K562 (cell line): ENCODE measurements around the gene ERP27. TPM values are rescaled to one million over a fixed set of nuclear protein-coding genes. Genes with fewer than 3 reads are reported as not detected.
A peak's percentile ranks its signal among the peaks of the same experiment; 100 is the strongest.

Experiments used
- ATAC-seq: fragments of 200-7000 bp; cut with Tn5 transposase; 3 replicates; pipeline ENCODE4 v1.9.1; 2020; ENCODE audit warnings: moderate library complexity
- BruUV-seq: library from RNA; stranded (reverse); fragments of 400-500 nt; replicated peaks from 2 replicates; lab custom pipeline; 2021; lab: Mats Ljungman, UMichigan
- CTCF ChIA-PET: fragments of 300-600 bp; formaldehyde crosslinking; extraction: SDS; loops from one replicate; lab custom pipeline; 2021; ENCODE audit warnings: low intra/inter-chr PET ratio; lab: Yijun Ruan, JAX
- POLR2A ChIA-PET: fragments of 300-600, 350-650 bp; sonication (Branson Sonifier 250); formaldehyde crosslinking; extraction: SDS; loops from one replicate; lab custom pipeline; 2021; ENCODE audit warnings: antibody characterized with exemption, inconsistent platforms; lab: Yijun Ruan, JAX
- DNase-seq, 4 experiments: peaks; one replicate each; pipeline versions ENCODE4 v3.0.0 to v3.0.0-alpha.2; 2011 to 2018; ENCODE audit warnings: low spot score in 3 of 4, mixed read lengths in 3 of 4; ENCODE audit errors: extremely low read depth in 1 of 4
- FAIRE-seq: peaks from 2 replicates; lab custom pipeline; 2011; peaks lifted over from hg19 to GRCh38; lab: Jason Lieb, UNC
- H2AFZ ChIP-seq: 2 replicates; pipeline ENCODE4 v1.6.0; 2011; ENCODE audit warnings: low read depth, low read length, control low read depth, inconsistent platforms
- H3K27ac ChIP-seq: fragments of 200-600 bp; 3 replicates; pipeline ENCODE4 v1.8.0; 2011; ENCODE audit warnings: low read depth, mild to moderate bottlenecking, control low read depth, inconsistent platforms, low read length, moderate library complexity, mixed read lengths; ENCODE audit errors: extremely low read depth
- H3K27me3 ChIP-seq, 2 experiments: fragments of 300-600 bp in 1 of 2; 2 replicates in 1 of 2; 3 replicates in 1 of 2; pipeline versions ENCODE4 v1.6.0 to v1.8.0; 2011; ENCODE audit warnings: inconsistent platforms in 2 of 2, low read length in 2 of 2, mild to moderate bottlenecking in 1 of 2, mixed read lengths in 1 of 2, moderate library complexity in 1 of 2; ENCODE audit not compliant: control insufficient read depth in 2 of 2, insufficient read depth in 2 of 2
- H3K36me3 ChIP-seq: fragments of 300-600 bp; 3 replicates; pipeline ENCODE4 v1.8.0; 2011; ENCODE audit warnings: mild to moderate bottlenecking, low read length, inconsistent platforms; ENCODE audit not compliant: control insufficient read depth, insufficient read depth
- H3K4me1 ChIP-seq, 2 experiments: fragments of 200-600 bp in 1 of 2; replicated peaks in 1 of 2; 2 replicates in 1 of 2; 3 replicates in 1 of 2; pipeline versions ENCODE4 v1.5.1 to v1.8.0; 2011; ENCODE audit warnings: inconsistent platforms in 2 of 2, low read length in 2 of 2, mild to moderate bottlenecking in 1 of 2, mixed read lengths in 1 of 2, moderate library complexity in 1 of 2; ENCODE audit not compliant: control insufficient read depth in 2 of 2, insufficient read depth in 2 of 2
- H3K4me2 ChIP-seq: 2 replicates; pipeline ENCODE4 v1.6.1; 2011; ENCODE audit warnings: low read length, control low read depth, inconsistent platforms, mixed read lengths; ENCODE audit not compliant: insufficient read depth
- H3K4me3 ChIP-seq: fragments of 200-600 bp; sonication (generic), shearing (Covaris generic); 2 replicates; pipeline ENCODE4 v1.5.1; 2016; ENCODE audit warnings: control low read depth, inconsistent platforms
- H3K79me2 ChIP-seq: fragments of 200-600 bp; 3 replicates; pipeline ENCODE4 v1.8.0; 2011; ENCODE audit warnings: low read length, inconsistent platforms; ENCODE audit not compliant: control insufficient read depth, insufficient read depth
- H3K9ac ChIP-seq, 2 experiments: 2 replicates each; pipeline versions ENCODE4 v1.6.0 to v1.6.1; 2011; ENCODE audit warnings: low read depth in 2 of 2, low read length in 2 of 2, control low read depth in 1 of 2, inconsistent platforms in 1 of 2, mild to moderate bottlenecking in 1 of 2, mixed read lengths in 1 of 2; ENCODE audit not compliant: insufficient read depth in 1 of 2
- H3K9me1 ChIP-seq: one replicate; pipeline ENCODE4 v1.6.0; 2011; ENCODE audit warnings: inconsistent platforms, mild to moderate bottlenecking, low read length, moderate library complexity; ENCODE audit not compliant: control insufficient read depth, insufficient read depth
- H3K9me3 ChIP-seq: replicated peaks from 2 replicates; pipeline ENCODE4 v1.5.1; 2011; ENCODE audit warnings: low read depth, low read length, inconsistent platforms; ENCODE audit not compliant: control insufficient read depth, insufficient read depth
- H4K20me1 ChIP-seq: replicated peaks from 2 replicates; pipeline ENCODE4 v1.6.1; 2011; ENCODE audit warnings: low read length, inconsistent platforms, mixed read lengths; ENCODE audit not compliant: control insufficient read depth, insufficient read depth
- GABPA ChIP-seq: fragments of 200-800 bp; sonication (Bioruptor generic); conservative IDR thresholded peaks from 2 replicates; pipeline ENCODE4 v1.6.1; 2016; ENCODE audit warnings: low read depth, missing genetic modification characterization, missing compliant biosample characterization
- HNRNPK ChIP-seq: fragments of 200-400 bp; formaldehyde crosslinking; IDR thresholded peaks from one replicate; pipeline ENCODE4 v1.6.1; 2018; ENCODE audit warnings: mild to moderate bottlenecking, low read depth, low read length; ENCODE audit not compliant: poor library complexity, severe bottlenecking
- RFX1 ChIP-seq: fragments of 450-650 bp; IDR thresholded peaks from 2 replicates; pipeline ENCODE4 v1.6.1; 2016; ENCODE audit warnings: mild to moderate bottlenecking, moderate library complexity
- SPI1 ChIP-seq: IDR thresholded peaks from 2 replicates; pipeline ENCODE4 v1.6.1; 2011; ENCODE audit warnings: low read depth, low read length, control low read depth, borderline replicate concordance
- XRCC4 ChIP-seq: IDR thresholded peaks from one replicate; pipeline ENCODE4 v1.6.1; 2011; ENCODE audit not compliant: insufficient read depth, insufficient read length; ENCODE audit errors: extremely low read depth
- WGBS: fragments of 100-300 bp; shearing (Covaris generic); methylation state at CpG from one replicate; pipeline ENCODE4 v1.1.6; 2016; ENCODE audit warnings: low coverage, mixed read lengths; ENCODE audit not compliant: insufficient coverage; ENCODE audit errors: missing lambda C conversion rate; 5-methylcytosine and 5-hydroxymethylcytosine counted together
- in situ Hi-C: fragments of 300-500 bp; cut with MboI; formaldehyde crosslinking; loops from 4 replicates; pipeline ENCODE4 v1.15.0; 2018; ENCODE audit warnings: inconsistent platforms, mixed read lengths
- intact Hi-C: fragments of 100-400 bp; cut with micrococcal nuclease; formaldehyde crosslinking; loops from 2 replicates; pipeline ENCODE4 v1.14.2; 2022
- polyA plus RNA-seq, 8 experiments: library from polyadenylated mRNA; depleted of rRNA in 4 of 8; stranded (reverse) in 5 of 8; unstranded in 3 of 8; fragments of >200 nt; fragmentation: Nextera tagmentation in 2 of 8; fragmentation: Illumina TruSeq in 1 of 8; extraction: Ambion mirVana in 2 of 8; extraction: Trizol in 1 of 8; gene quantifications; 2 replicates each; pipeline versions ENCODE4 v1.2.1 to v1.2.3, GENCODE V29; 2011 to 2014; ENCODE audit warnings: inconsistent platforms in 1 of 8, missing spikeins in 1 of 8
- total RNA-seq, 7 experiments: library from RNA; depleted of rRNA in 6 of 7; stranded (reverse); fragments of >200 nt in 6 of 7; fragmentation: Illumina TruSeq in 2 of 7; extraction: Trizol in 2 of 7; gene quantifications; 2 replicates each; pipeline versions ENCODE4 v1.2.1 to v1.2.3, GENCODE V29; 2011 to 2021; ENCODE audit warnings: low replicate concordance in 1 of 7

ERP27 gene
- total and polyA plus RNA-seq, 9 of the 15 experiments (the other 6 are each of a cell fraction or from before 2014, with no cell fraction given) = 0.07 to 0.27 (median 0.11) TPM; not detected in 6

DNA sequence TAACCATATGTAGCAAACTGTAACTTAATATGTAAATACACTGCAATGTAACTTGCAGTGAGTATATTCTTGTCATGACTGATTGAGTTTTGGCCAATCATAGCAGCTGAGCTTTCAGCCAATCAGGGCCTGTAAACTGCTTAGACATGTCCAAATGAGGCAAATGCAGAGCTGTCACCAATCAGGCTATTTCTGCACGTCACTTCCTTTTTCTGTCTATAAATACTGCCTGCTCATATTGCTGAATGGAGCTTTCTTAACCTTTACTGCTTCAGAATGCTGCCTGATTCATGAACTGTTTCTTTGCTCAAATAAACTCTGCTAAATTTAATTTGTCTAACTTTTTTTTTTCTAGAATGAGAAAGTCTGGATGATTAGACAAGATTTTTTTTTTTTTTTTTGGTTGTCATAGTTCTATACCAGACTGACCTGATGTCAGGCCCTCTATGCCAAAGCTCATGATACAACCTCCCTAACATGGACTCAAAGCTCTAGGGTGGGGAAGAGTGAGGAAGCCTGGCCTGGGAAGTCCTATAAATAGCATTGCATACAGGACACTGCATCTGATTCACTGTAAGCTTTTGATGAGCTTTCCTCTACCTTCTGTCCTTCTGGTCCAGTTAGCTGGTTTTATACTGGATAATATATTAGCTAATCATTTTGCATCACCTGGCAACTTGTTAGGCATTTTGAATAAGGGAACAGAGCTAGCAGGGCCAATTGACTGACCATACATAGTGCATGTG, 64.7 kb downstream of the ERP27 start:
- Histone ChIP-seq H2AFZ (no peak overlapping the region), H3K9me3 (no peaks in the 10 kb centered on the region), H3K79me2 (no peaks in the 10 kb centered on the region), H3K9ac (no peak overlapping the region), H3K4me1 (peaks cover 0 to 3% of the 10 kb centered on the region in 2 experiments; a peak in 1 of 5 replicates), H3K27me3 (no peaks in the 10 kb centered on the region), H3K4me2 (no peak overlapping the region), H3K27ac (no peak overlapping the region), H4K20me1 (no peaks in the 10 kb centered on the region), H3K4me3 (no peak overlapping the region), H3K9me1 (no peaks in the 10 kb centered on the region), H3K36me3 (no peaks in the 10 kb centered on the region)
- ChIA-PET CTCF (no interaction called here), POLR2A (no interaction called here)
- FAIRE-seq = no peak
- no peak for DNase-seq
- BruUV-seq = no TSS peak
- WGBS = 0% methylated on average over 1 of the region's 1 CpG
- TF ChIP-seq GABPA (tag) = peak; percentile 33; the same call in 1 of the 2 replicates
- TF ChIP-seq SPI1 = 0 out of 2 replicates have a peak, but pooled peaks have one; percentile 24
- no peak for TF ChIP-seq RFX1
- TF ChIP-seq HNRNPK = no peak
- ATAC-seq = no peak
- intact Hi-C loops = no loop called here
- in situ Hi-C loops = no loop called here

DNA sequence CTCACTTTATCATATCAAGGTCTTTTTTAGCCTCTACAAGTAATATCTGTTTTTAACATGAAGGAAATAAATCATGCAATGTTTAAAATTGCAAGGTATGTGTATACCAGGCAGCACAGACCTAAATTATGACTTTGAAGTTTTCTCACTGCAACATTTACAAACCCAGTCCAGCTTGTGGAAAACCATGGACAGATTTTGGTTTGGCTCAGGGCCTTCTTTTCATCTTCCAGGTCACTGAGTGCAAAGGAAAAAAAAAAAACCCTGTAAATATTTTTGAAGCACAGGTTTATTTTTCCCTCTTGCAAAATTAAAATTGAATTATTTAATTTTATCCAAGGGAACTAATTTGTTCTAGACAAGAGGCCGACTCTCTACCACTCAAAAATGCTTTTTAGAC, 66.5 kb downstream of the ERP27 start:
- ChIA-PET POLR2A (no interaction called here), CTCF (no interaction called here)
- Histone ChIP-seq H3K36me3 (no peaks in the 10 kb centered on the region), H3K9ac (no peak overlapping the region), H3K9me1 (no peaks in the 10 kb centered on the region), H3K27ac (no peak overlapping the region), H3K4me1 (peaks cover 0 to 3% of the 10 kb centered on the region in 2 experiments; a peak in 1 of 5 replicates), H2AFZ (no peak overlapping the region), H3K79me2 (no peaks in the 10 kb centered on the region), H3K9me3 (no peaks in the 10 kb centered on the region), H3K27me3 (no peaks in the 10 kb centered on the region), H3K4me2 (no peak overlapping the region), H3K4me3 (no peak overlapping the region), H4K20me1 (no peaks in the 10 kb centered on the region)
- DNase-seq (no peak), ATAC-seq (no peak), FAIRE-seq (no peak)
- no TSS peak for BruUV-seq
- no peak for TF ChIP-seq XRCC4
- in situ Hi-C loops (no loop called here), intact Hi-C loops (no loop called here)
- WGBS = 14% methylated on average over 1 of the region's 1 CpG
